Mucosa of stomach (tissue), 1 donor: ENCODE data around the gene CAPN13.

Experiments
- H3K27me3 ChIP-seq: one replicate; pipeline ENCODE4 v1.7.0; 2013; ENCODE audit warnings: mild to moderate bottlenecking, low read length; ENCODE audit not compliant: control insufficient read depth, insufficient read depth
- H3K36me3 ChIP-seq: one replicate; pipeline ENCODE4 v1.7.0; 2013; ENCODE audit warnings: low read length; ENCODE audit not compliant: control insufficient read depth, insufficient read depth
- H3K4me1 ChIP-seq: one replicate; pipeline ENCODE4 v1.7.0; 2013; ENCODE audit warnings: mild to moderate bottlenecking, low read length; ENCODE audit not compliant: control insufficient read depth, insufficient read depth
- H3K4me3 ChIP-seq: one replicate; pipeline ENCODE4 v1.7.0; 2013; ENCODE audit warnings: low read length
- H3K9ac ChIP-seq: one replicate; pipeline ENCODE4 v1.7.0; 2013; ENCODE audit warnings: mild to moderate bottlenecking, low read length, moderate library complexity
- H3K9me3 ChIP-seq: one replicate; pipeline ENCODE4 v1.7.0; 2013; ENCODE audit warnings: mild to moderate bottlenecking, low read length, moderate library complexity; ENCODE audit not compliant: control insufficient read depth
- donor health status: Pancreatic carcinoma.

CAPN13 gene

GRCh38 chr2:30677231-30677630, 130.0 kb downstream of the CAPN13 start:
- H3K4me3 ChIP-seq, result no peak overlapping the region
- H3K27me3 ChIP-seq, result no peaks in the 10 kb centered on the region
- H3K9ac ChIP-seq, result no peak overlapping the region
- no peaks in the 10 kb centered on the region for H3K4me1 ChIP-seq
- no peaks in the 10 kb centered on the region for H3K36me3 ChIP-seq
- no peaks in the 10 kb centered on the region for H3K9me3 ChIP-seq

DNA sequence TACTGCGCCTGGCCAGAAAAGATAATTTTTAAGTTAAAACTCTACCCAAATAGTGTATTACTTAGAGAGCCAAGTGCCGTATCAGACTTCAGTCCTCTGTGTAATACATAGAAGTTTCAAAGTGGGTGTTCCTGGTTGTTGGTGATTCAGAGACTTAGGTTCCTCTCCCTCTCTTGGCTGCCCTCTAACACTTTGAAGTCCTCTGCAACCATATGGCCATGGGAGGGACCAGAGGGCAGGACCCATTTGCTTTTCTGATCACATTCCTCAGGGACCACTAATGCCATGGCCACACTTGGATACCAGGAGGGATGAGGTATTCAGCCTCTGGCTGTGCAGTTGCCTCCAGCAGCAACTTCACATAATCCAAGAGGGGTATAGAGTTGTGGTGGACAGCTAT, 131.5 kb downstream of the CAPN13 start:
- Histone ChIP-seq H3K9me3 (no peaks in the 10 kb centered on the region), H3K9ac (no peak overlapping the region), H3K4me3 (no peak overlapping the region), H3K27me3 (no peaks in the 10 kb centered on the region), H3K4me1 (no peaks in the 10 kb centered on the region), H3K36me3 (no peaks in the 10 kb centered on the region)

DNA sequence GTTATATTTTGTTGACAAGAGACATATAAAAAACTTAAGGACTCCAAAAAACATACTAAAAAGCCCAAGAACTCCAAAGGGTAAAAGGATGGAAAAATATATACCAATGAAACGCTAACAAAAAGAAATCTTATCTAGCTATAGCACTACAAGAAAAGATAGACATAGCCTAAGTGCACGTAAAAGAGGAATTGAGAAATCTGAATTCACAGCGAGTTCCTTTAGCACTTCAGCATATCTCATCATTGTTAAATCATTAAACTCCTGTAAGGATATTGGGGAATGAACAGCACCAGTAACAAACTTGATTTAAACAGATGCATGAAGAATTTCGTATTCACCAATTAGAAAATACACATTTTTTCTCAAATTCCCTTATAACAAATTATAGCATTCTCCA, 134.1 kb downstream of the CAPN13 start:
- H3K4me1 ChIP-seq, result no peaks in the 10 kb centered on the region
- no peak overlapping the region for H3K4me3 ChIP-seq
- no peak overlapping the region for H3K9ac ChIP-seq
- H3K9me3 ChIP-seq, result no peaks in the 10 kb centered on the region
- H3K27me3 ChIP-seq, result no peaks in the 10 kb centered on the region
- H3K36me3 ChIP-seq, result no peaks in the 10 kb centered on the region
